NCI-H2029 (cell line): ENCODE data around the gene EIF3D.

Source experiments
- DNase-seq: peaks from one replicate; lab custom pipeline; 2025; lab: John Stamatoyannopoulos, UW

Gene EIF3D, protein sequence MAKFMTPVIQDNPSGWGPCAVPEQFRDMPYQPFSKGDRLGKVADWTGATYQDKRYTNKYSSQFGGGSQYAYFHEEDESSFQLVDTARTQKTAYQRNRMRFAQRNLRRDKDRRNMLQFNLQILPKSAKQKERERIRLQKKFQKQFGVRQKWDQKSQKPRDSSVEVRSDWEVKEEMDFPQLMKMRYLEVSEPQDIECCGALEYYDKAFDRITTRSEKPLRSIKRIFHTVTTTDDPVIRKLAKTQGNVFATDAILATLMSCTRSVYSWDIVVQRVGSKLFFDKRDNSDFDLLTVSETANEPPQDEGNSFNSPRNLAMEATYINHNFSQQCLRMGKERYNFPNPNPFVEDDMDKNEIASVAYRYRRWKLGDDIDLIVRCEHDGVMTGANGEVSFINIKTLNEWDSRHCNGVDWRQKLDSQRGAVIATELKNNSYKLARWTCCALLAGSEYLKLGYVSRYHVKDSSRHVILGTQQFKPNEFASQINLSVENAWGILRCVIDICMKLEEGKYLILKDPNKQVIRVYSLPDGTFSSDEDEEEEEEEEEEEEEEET

DNA sequence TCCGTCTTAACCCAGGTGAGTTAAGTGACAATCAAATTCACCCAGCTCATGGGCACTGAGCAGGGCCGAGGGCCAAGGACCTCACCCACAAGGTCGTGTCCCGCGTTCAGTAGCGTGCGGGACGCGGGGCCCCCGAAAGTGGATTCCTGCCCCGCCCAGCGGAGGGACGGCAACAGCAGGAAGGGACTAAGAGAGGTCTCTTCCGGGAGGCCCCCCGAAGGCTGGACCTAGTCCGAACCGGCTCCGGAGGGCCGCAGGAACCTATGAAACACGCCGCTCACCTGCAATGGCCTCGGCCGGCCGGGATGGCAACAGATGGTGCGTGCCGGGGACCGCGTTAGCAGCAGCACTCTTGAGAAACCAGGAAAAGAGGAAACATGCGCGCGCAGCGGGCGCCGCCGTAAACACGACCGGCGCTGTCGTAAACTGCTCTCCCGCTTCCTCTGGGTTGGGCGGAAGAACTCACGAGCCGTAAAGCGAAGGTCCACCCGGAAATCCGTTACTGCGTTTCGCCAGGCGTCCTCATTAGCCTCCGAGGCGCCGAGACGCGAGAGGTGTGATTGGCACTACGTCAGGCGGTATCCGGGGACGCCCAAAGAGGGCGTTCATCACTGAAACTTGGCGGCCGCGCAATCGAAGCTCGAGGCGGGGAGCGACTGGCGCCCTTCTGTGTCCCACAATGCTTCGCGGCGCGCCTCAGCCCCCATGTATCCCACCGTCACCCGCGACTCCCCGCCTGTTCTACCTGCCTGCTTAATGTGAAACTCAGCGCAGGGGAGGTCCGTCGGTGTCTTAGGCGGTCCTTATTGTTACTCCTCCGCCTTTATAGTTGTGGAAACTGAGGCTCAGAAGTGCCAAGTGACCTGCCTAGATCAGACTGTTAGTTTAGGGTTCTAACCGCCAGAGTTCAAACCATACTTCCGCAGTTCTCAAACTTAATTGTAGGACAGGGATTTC is at the start of gene EIF3D:
Gene EIF3D (minus strand): TSS at position 372 of the 957 bp plus-strand sequence. CDS start 3,045 bp downstream, outside the sequence.
- DNase-seq = peak; percentile 99

GRCh38 chr22:36578619-36579018 is 49.7 kb upstream of the EIF3D start:
- no peak for DNase-seq

DNA sequence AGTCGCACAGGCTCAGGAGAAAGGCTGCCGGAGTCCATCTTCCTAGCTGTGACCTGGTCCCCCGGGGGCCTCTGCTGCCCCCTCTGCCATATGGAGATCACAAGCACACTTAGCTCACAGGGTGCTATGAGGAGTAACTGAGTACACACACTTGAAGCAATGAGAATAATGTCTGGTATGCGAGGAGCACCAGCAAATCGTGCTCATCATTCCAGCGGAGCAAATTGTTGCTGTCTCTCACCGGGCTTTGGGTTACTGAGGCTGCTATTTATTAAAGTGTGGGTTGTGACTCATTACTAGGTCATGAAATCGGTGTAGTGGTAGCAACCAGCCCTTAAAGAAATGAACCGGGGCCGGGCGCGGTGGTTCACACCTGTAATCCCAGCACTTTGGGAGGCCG is 48.1 kb upstream of the EIF3D start:
- DNase-seq = no peak

GRCh38 chr22:36574728-36575127 is 45.8 kb upstream of the EIF3D start:
- DNase-seq = no peak

- DNase-seq = no peak
Measured at GRCh38 chr22:36573815-36574363, 44.9 kb upstream of the EIF3D start.

GRCh38 chr22:36571991-36572390 is 43.0 kb upstream of the EIF3D start:
- DNase-seq = peak; percentile 38

GRCh38 chr22:36569999-36570398 is 41.0 kb upstream of the EIF3D start:
- DNase-seq = no peak

DNA sequence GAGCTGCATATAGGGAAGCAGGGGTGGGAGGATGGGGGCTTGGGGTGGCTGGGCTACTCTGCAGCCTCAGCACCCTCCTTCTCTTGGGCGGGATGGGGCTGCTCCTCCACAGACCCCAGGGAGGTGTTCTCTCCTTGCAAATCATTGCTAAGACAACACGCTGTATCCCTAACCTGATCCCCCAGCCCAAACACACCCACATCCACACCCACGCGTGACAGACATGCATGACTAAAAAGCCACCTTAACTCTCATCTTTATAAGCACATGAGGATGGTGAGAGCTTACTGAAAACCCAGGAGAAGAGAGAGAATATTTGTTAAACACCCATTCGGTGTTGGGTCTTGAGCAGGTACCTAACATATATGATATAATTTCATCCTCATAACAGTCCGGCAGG is 39.9 kb upstream of the EIF3D start:
- no peak for DNase-seq

- no peak for DNase-seq
Measured at GRCh38 chr22:36566720-36567119, 37.8 kb upstream of the EIF3D start.

DNA sequence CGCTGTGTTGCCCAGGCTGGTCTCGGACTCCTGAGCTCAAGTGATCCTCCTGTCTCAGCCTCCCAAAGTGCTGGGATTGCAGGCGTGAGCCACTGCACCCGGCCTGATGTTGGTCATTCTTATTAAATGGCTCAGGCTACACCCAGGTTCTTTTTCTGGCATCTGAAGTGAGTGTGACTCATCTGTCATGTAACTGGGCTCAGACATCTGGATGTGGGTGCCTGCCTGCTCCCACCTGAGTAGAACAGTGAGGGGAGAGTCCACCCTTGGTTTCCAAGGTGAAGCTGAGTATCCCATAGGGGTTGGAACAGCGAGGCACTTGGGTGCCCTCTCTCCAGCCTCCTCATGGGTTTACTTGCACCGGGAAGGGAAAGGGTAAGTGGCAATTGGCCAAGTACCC is 36.7 kb upstream of the EIF3D start:
- no peak for DNase-seq

- DNase-seq = no peak
Measured at GRCh38 chr22:36565159-36565507, 36.2 kb upstream of the EIF3D start.

GRCh38 chr22:36564422-36565158 is 35.6 kb upstream of the EIF3D start:
- no peak for DNase-seq

DNA sequence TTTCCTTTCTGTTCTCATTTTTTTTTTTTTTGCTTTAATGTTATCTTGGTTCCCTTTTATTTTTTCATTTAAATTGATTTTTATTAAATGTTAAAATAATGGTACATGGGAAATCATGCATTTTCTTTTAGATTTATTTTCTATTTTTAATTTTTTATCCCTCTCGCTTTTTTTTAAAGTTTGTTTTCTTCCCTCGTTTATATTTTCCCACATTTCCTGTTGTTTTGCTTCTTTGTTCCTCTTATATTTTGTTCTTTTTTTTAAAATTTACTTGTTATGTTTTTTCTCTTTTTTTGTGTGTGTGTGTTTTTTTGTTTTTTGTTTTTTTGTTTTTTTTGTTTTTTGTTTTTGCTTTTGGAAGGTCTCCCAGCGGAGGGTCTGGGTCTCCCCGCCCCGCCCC is 34.9 kb upstream of the EIF3D start:
- DNase-seq = no peak

DNA sequence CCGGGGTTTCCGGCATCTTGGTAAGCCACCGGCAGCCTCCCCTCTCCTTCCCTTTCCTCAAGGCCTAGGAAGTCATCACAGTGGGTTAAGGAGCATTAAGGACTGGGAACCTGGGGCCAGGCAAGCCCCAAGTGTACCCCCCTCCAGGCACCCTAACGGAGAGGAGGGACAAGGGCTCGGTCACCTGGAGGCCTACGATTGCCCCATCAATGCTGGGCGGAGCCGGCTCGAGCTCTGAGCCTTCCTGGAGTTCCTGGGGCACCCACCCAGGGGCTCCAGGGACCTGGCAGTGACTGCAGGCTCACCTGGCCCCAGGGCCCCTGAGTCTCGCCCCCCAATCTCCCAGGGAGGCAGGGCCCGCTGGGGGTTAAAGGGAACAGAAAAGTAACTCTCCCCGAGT is 34.5 kb upstream of the EIF3D start:
- no peak for DNase-seq

GRCh38 chr22:36563001-36563400 is 34.0 kb upstream of the EIF3D start:
- no peak for DNase-seq

DNA sequence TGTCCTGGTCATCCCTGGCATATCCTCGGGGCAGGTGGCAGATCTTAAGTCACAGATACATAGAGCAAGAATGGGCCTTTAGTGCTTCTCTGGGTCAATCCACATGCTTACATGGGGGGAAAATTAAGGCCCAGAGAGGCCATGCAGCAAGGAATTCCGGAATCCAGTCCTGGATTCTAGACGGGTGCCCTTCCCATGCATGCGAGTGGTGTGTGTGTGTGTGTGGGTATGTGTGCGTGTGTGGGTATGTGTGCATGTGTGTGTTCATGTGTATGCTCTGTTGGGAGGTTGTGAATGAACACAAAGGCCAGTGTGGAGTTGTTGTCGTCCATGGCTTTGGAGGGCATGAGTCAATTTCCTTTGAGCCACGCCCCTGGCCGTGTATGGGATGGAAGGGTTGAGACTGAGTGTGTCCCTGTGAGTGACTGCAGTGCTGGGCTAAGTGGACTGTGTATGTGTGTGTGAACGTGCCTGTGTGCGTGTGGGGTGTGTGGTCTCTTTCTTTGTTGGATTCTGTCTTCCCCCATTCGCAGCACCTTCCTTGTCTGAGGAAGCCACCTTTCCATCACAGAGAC is 33.4 kb upstream of the EIF3D start:
- DNase-seq = no peak

- no peak for DNase-seq
Measured at GRCh38 chr22:36561291-36561811, 32.4 kb upstream of the EIF3D start.

- no peak for DNase-seq
Measured at GRCh38 chr22:36560001-36560400, 31.0 kb upstream of the EIF3D start.

GRCh38 chr22:36554098-36554497 is 25.1 kb upstream of the EIF3D start:
- DNase-seq = no peak

GRCh38 chr22:36552289-36552688 is 23.3 kb upstream of the EIF3D start:
- no peak for DNase-seq
